ENCODE results near the gene TRPC6. TPM values are rescaled to one million over a fixed set of nuclear protein-coding genes. Genes with fewer than 3 reads are reported as not detected.

TRPC6 gene
- total RNA-seq, 2 donors from 2014 or later = 2.7 TPM

- H3K27ac ChIP-seq = no peak overlapping the region
- TF ChIP-seq CTCF (IDR thresholded peaks at IDR 0.05) = no peak
- ATAC-seq (ENCODE audit: insufficient number of reproducible peaks, low FRiP score, low read depth) = no peak
Measured at GRCh38 chr11:101566626-101567025, 17.2 kb downstream of the TRPC6 start.

GRCh38 chr11:101563166-101563565 is 20.6 kb downstream of the TRPC6 start:
- Histone ChIP-seq H3K4me1 (ENCODE audit: control insufficient read depth in 1 of 2, low read depth in 2 of 2) (no peaks in the 10 kb centered on the region), H3K27me3 (replicated peaks; ENCODE audit: insufficient read depth) (no peaks in the 10 kb centered on the region), H3K9me3 (no peaks in the 10 kb centered on the region), H3K36me3 (no peaks in the 10 kb centered on the region), H3K4me3 (no peak overlapping the region), H3K27ac (no peak overlapping the region)
- no peak for DNase-seq (ENCODE audit: low spot score)
- no peak for ATAC-seq (ENCODE audit: insufficient number of reproducible peaks, low FRiP score, low read depth)
- TF ChIP-seq CTCF (IDR thresholded peaks at IDR 0.05) = no peak

More at GRCh38 chr11:101566626-101567025, 17.2 kb downstream of the TRPC6 start:
- no peak for DNase-seq (ENCODE audit: low spot score)
- H3K4me1 ChIP-seq (ENCODE audit: control insufficient read depth in 1 of 2, low read depth in 2 of 2) = no peaks in the 10 kb centered on the region
- H3K27me3 ChIP-seq (replicated peaks; ENCODE audit: insufficient read depth) = no peaks in the 10 kb centered on the region
- no peaks in the 10 kb centered on the region for H3K9me3 ChIP-seq
- no peaks in the 10 kb centered on the region for H3K36me3 ChIP-seq
- no peak overlapping the region for H3K4me3 ChIP-seq

GRCh38 chr11:101555366-101555765 is 28.4 kb downstream of the TRPC6 start:
- H3K4me3 ChIP-seq = no peak overlapping the region
- H3K4me1 ChIP-seq (ENCODE audit: control insufficient read depth in 1 of 2, low read depth in 2 of 2) = peaks cover 0 to 13% of the 10 kb centered on the region in 2 donors
- no peaks in the 10 kb centered on the region for H3K36me3 ChIP-seq
- ATAC-seq (ENCODE audit: insufficient number of reproducible peaks, low FRiP score, low read depth) (no peak), DNase-seq (ENCODE audit: low spot score) (no peak)
- H3K27me3 ChIP-seq (replicated peaks; ENCODE audit: insufficient read depth) = no peaks in the 10 kb centered on the region
- no peaks in the 10 kb centered on the region for H3K9me3 ChIP-seq
- TF ChIP-seq CTCF (IDR thresholded peaks at IDR 0.05) = no peak
- no peak overlapping the region for H3K27ac ChIP-seq

- DNase-seq (ENCODE audit: low spot score) = no peak
- Histone ChIP-seq H3K9me3 (no peaks in the 10 kb centered on the region), H3K4me1 (ENCODE audit: control insufficient read depth in 1 of 2, low read depth in 2 of 2) (peaks cover 0 to 13% of the 10 kb centered on the region in 2 donors), H3K36me3 (no peaks in the 10 kb centered on the region), H3K27ac (no peak overlapping the region), H3K4me3 (no peak overlapping the region), H3K27me3 (replicated peaks; ENCODE audit: insufficient read depth) (no peaks in the 10 kb centered on the region)
- no peak for ATAC-seq (ENCODE audit: insufficient number of reproducible peaks, low FRiP score, low read depth)
- no peak for TF ChIP-seq CTCF (IDR thresholded peaks at IDR 0.05)
Measured at GRCh38 chr11:101553891-101554292, 29.9 kb downstream of the TRPC6 start.

DNA sequence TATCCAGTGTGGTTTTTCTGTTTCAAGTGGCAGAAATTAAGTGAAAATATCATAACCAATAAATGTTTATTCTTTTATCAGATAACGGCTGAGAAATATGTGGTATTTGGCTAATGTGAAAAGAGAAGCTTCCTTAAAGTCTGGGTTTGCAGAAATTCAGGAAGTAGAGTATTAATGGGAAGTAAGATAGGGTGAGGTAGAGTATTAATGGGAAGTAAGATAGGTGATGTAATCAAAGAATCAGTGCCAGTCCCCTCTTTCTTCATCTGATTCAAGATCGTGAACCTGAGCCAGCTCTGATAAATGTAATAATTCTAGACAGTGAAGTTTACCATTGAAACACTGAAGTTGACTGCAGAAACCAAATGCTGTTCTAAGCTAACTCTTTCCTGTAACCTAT is 30.9 kb downstream of the TRPC6 start:
- no peak for DNase-seq (ENCODE audit: low spot score)
- H3K27ac ChIP-seq = no peak overlapping the region
- no peak for TF ChIP-seq CTCF (IDR thresholded peaks at IDR 0.05)

More for the DNA sequence above, 30.9 kb downstream of the TRPC6 start:
- Histone ChIP-seq H3K36me3 (no peaks in the 10 kb centered on the region), H3K4me1 (ENCODE audit: control insufficient read depth in 1 of 2, low read depth in 2 of 2) (peaks cover 0 to 13% of the 10 kb centered on the region in 2 donors), H3K4me3 (no peak overlapping the region), H3K9me3 (no peaks in the 10 kb centered on the region), H3K27me3 (replicated peaks; ENCODE audit: insufficient read depth) (no peaks in the 10 kb centered on the region)
- no peak for ATAC-seq (ENCODE audit: insufficient number of reproducible peaks, low FRiP score, low read depth)

Measured in thoracic aorta (tissue), 2 donors.